Sigmoid colon (tissue), 7 donors: ENCODE data around the gene ROPN1B. TPM values are rescaled to one million over a fixed set of nuclear protein-coding genes. Genes with fewer than 3 reads are reported as not detected.

ENCODE experiments used
- DNase-seq: peaks from one replicate; pipeline ENCODE4 v3.0.0-alpha.2; 2019
- H3K27ac ChIP-seq, 4 donors: fragments of 200-600 bp; sonication (generic); one replicate each; pipeline ENCODE4 v1.5.1; 2016 to 2019; ENCODE audit warnings: mild to moderate bottlenecking in 1 of 4
- H3K27me3 ChIP-seq, 3 donors: fragments of 200-600 bp; sonication (generic); one replicate each; pipeline ENCODE4 v1.5.1; 2019; ENCODE audit warnings: mild to moderate bottlenecking in 1 of 3
- H3K36me3 ChIP-seq, 4 donors: fragments of 200-600 bp; sonication (generic); one replicate each; pipeline ENCODE4 v1.5.1; 2016 to 2019
- H3K4me1 ChIP-seq, 4 donors: fragments of 200-600 bp; sonication (generic); one replicate each; pipeline ENCODE4 v1.5.1; 2017 to 2019
- H3K4me3 ChIP-seq, 4 donors: fragments of 200-600 bp; sonication (generic); one replicate each; pipeline ENCODE4 v1.5.1; 2017 to 2019; ENCODE audit warnings: mild to moderate bottlenecking in 2 of 4, moderate library complexity in 1 of 4
- H3K9me3 ChIP-seq, 4 donors: fragments of 200-600 bp in 3 of 4; sonication (generic) in 3 of 4; one replicate each; pipeline versions ENCODE4 v1.5.1 to v1.6.1; 2013 to 2019
- CTCF ChIP-seq, 4 experiments: fragments of 450-650 bp in 3 of 4; fragments of 200-600 bp in 1 of 4; IDR thresholded peaks; one replicate each; pipeline ENCODE4 v1.5.1; 2016 to 2019; ENCODE audit warnings: antibody characterized with exemption in 4 of 4, mild to moderate bottlenecking in 3 of 4, moderate library complexity in 2 of 4
- EP300 ChIP-seq, 4 donors: sonication (generic); formaldehyde crosslinking; IDR thresholded peaks; one replicate each; pipeline ENCODE4 v1.6.1; 2017; ENCODE audit warnings: antibody characterized with exemption in 4 of 4
- POLR2A ChIP-seq, 2 donors: fragments of 450-650 bp; IDR thresholded peaks; one replicate each; pipeline ENCODE4 v1.6.1; 2016; ENCODE audit warnings: antibody characterized with exemption in 2 of 2, mild to moderate bottlenecking in 2 of 2, moderate library complexity in 2 of 2
- POLR2AphosphoS5 ChIP-seq, 4 donors: sonication (generic); formaldehyde crosslinking; IDR thresholded peaks; one replicate each; pipeline ENCODE4 v1.6.1; 2017; ENCODE audit warnings: antibody characterized with exemption in 4 of 4
- WGBS, 2 donors: extraction: QIAGEN DNeasy Blood & Tissue Kit; methylation state at CpG; one replicate each; pipeline ENCODE4 v1.1.7; 2013; 5-methylcytosine and 5-hydroxymethylcytosine counted together
- intact Hi-C: fragments of 100-400 bp; cut with DNase I; formaldehyde crosslinking; loops from one replicate; pipeline ENCODE4 v1.15.1; 2023
- polyA plus RNA-seq, 3 donors: library from polyadenylated mRNA; stranded (reverse); fragments of 200-250 nt; gene quantifications; one replicate each; pipeline ENCODE4 v1.2.3, GENCODE V29; 2013
- total RNA-seq, 4 donors: library from RNA; depleted of rRNA; stranded (reverse); fragments of >200 nt; gene quantifications; one replicate each; pipeline ENCODE4 v1.1.0, GENCODE V29; 2016
- donor health status: healthy with polysubstance abuse.
- donor health status: Bipolar disorder and iron deficiency.
- donor health status: healthy.

The ROPN1B gene
- total and polyA plus RNA-seq, 7 donors: 0.06 to 1.1 TPM; not detected in 5

- Histone ChIP-seq H3K36me3 (peaks cover 0 to 45% (median 3%) of the 10 kb centered on the region in 4 donors), H3K27ac (peak overlapping the region in 1 of 4 donors; percentile 40), H3K9me3 (no peaks in the 10 kb centered on the region), H3K4me3 (no peak overlapping the region), H3K27me3 (no peaks in the 10 kb centered on the region), H3K4me1 (peaks cover 0 to 22% (median 12%) of the 10 kb centered on the region in 4 donors)
- WGBS, 2 donors: 80 to 85% methylated on average over 4 of the region's 4 CpGs
- intact Hi-C loops: no loop called here
- TF ChIP-seq EP300 (IDR thresholded peaks at IDR 0.05) (no peak), POLR2AphosphoS5 (IDR thresholded peaks at IDR 0.05) (peak in 3 of 4 donors; percentile 21 to 53 (median 52))
- DNase-seq: peak; percentile 42
These were observed 45.3 kb downstream of the ROPN1B start for GRCh38 chr3:126014252-126014651.

GRCh38 chr3:126015075-126015474 lies 46.1 kb downstream of the ROPN1B start:
- no peak overlapping the region for H3K4me3 ChIP-seq
- no peaks in the 10 kb centered on the region for H3K27me3 ChIP-seq
- H3K27ac ChIP-seq: peak overlapping the region in 1 of 4 donors; percentile 40
- 88 to 93% methylated on average over 10 of the region's 10 CpGs for WGBS, 2 donors
- DNase-seq: peak; percentile 60
- H3K36me3 ChIP-seq: peaks cover 0 to 43% (median 3%) of the 10 kb centered on the region in 4 donors
- TF ChIP-seq EP300 (IDR thresholded peaks at IDR 0.05) (no peak), POLR2A (IDR thresholded peaks at IDR 0.05) (no peak), CTCF (IDR thresholded peaks at IDR 0.05) (no peak), POLR2AphosphoS5 (IDR thresholded peaks at IDR 0.05) (no peak)
- intact Hi-C loops: no loop called here
- no peaks in the 10 kb centered on the region for H3K9me3 ChIP-seq
- peaks cover 0 to 22% (median 12%) of the 10 kb centered on the region in 4 donors for H3K4me1 ChIP-seq

DNA sequence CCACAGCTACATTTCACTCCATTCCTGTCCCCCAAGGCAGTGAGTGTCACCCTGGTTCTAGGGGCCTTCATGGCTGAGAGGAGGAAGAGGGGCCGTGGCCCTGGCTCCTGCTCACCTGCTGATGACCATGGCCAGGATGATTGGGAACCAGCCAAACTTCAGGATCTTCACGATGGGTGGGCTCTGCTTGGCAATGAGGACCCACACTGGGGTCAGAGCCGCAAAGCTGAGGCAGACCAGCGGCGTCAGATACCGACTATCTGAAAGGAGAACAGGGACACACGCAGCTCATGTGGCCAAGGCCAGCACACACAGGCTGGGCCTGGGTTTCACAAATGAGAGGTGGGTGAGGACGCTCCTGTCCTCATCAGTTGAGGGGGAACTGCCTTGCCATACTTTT lies 47.6 kb downstream of the ROPN1B start:
- peaks cover 0 to 33% (median 0%) of the 10 kb centered on the region in 4 donors for H3K36me3 ChIP-seq
- WGBS, 2 donors: 97 to 99% methylated on average over 8 of the region's 8 CpGs
- peaks cover 0 to 26% (median 12%) of the 10 kb centered on the region in 4 donors for H3K4me1 ChIP-seq
- TF ChIP-seq POLR2AphosphoS5 (IDR thresholded peaks at IDR 0.05): no peak
- TF ChIP-seq POLR2A (IDR thresholded peaks at IDR 0.05): no peak
- TF ChIP-seq CTCF (IDR thresholded peaks at IDR 0.05): no peak
- TF ChIP-seq EP300 (IDR thresholded peaks at IDR 0.05): no peak
- no peak overlapping the region for H3K27ac ChIP-seq
- no peaks in the 10 kb centered on the region for H3K9me3 ChIP-seq
- H3K27me3 ChIP-seq: no peaks in the 10 kb centered on the region
- H3K4me3 ChIP-seq: no peak overlapping the region
- DNase-seq: peak; percentile 52
- intact Hi-C loops: no loop called here

GRCh38 chr3:126017362-126017761 lies 48.4 kb downstream of the ROPN1B start:
- 90 to 91% methylated on average over 9 of the region's 9 CpGs for WGBS, 2 donors
- H3K27ac ChIP-seq: no peak overlapping the region
- intact Hi-C loops: no loop called here
- H3K4me3 ChIP-seq: no peak overlapping the region
- peaks cover 0 to 30% (median 12%) of the 10 kb centered on the region in 4 donors for H3K4me1 ChIP-seq
- H3K9me3 ChIP-seq: no peaks in the 10 kb centered on the region
- TF ChIP-seq POLR2A (IDR thresholded peaks at IDR 0.05) (no peak), EP300 (IDR thresholded peaks at IDR 0.05) (no peak), POLR2AphosphoS5 (IDR thresholded peaks at IDR 0.05) (no peak), CTCF (IDR thresholded peaks at IDR 0.05) (no peak)
- peak; percentile 57 for DNase-seq
- peaks cover 0 to 27% (median 0%) of the 10 kb centered on the region in 4 donors for H3K36me3 ChIP-seq
- no peaks in the 10 kb centered on the region for H3K27me3 ChIP-seq

DNA sequence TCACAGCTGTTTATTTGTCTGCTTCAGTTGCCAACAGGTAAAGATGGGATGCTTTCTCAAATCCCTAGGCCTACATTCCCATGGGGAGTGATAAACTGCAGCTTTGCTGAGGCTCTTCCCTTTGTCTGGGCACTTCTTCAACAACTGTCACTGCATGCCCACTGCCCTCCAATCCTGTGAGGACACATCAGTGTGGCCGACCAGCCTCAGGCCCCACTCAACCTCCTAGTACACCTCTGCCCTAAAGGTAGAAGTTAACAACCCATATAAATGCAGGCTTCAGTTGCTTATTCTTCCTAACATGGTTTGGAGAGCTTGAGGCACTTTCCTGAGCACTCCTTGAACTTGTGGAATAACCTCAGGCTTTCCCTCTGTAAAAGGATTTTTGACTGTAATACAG lies 49.6 kb downstream of the ROPN1B start:
- no peaks in the 10 kb centered on the region for H3K27me3 ChIP-seq
- no peak overlapping the region for H3K4me3 ChIP-seq
- peak; percentile 33 for DNase-seq
- WGBS, 2 donors: 89 to 91% methylated on average over 1 of the region's 1 CpG
- peaks cover 0 to 30% (median 12%) of the 10 kb centered on the region in 4 donors for H3K4me1 ChIP-seq
- intact Hi-C loops: no loop called here
- H3K27ac ChIP-seq: no peak overlapping the region
- TF ChIP-seq CTCF (IDR thresholded peaks at IDR 0.05) (no peak), EP300 (IDR thresholded peaks at IDR 0.05) (no peak), POLR2AphosphoS5 (IDR thresholded peaks at IDR 0.05) (no peak), POLR2A (IDR thresholded peaks at IDR 0.05) (no peak)
- peaks cover 0 to 32% (median 0%) of the 10 kb centered on the region in 4 donors for H3K36me3 ChIP-seq
- H3K9me3 ChIP-seq: no peaks in the 10 kb centered on the region
